Neural progenitor cell (in vitro differentiated cells): ENCODE results near the gene REN.

Source experiments
- CTCF ChIP-seq: fragments of 200-600 bp; sonication (generic); IDR thresholded peaks from 2 replicates; pipeline ENCODE4 v1.5.1; 2017; ENCODE audit warnings: antibody characterized with exemption, mild to moderate bottlenecking
- EZH2phosphoT487 ChIP-seq: fragments of 200-600 bp; sonication (generic); IDR thresholded peaks from 2 replicates; pipeline ENCODE4 v1.6.1; 2017; ENCODE audit warnings: antibody characterized with exemption

GRCh38 chr1:204134103-204134502 is 32.0 kb downstream of the REN start:
- TF ChIP-seq CTCF: no peak
- TF ChIP-seq EZH2phosphoT487: no peak
